Stimulated activated CD8-positive, alpha-beta memory T cell treated with anti-CD3 and anti-CD28 coated beads, Interleukin-15, amount 100 ng/mL, for 24 hours (primary cell): Measurements from ENCODE around the gene GRAPL.
"Not testable (repeated sequence)": the region's sequence is repeated elsewhere in the genome, so short reads cannot be mapped to it uniquely, and the experiment has no call there.

Experiments used
- DNase-seq: peaks from one replicate; pipeline ENCODE4 v3.0.0-alpha.2; 2020; ENCODE audit warnings: low read depth

Gene GRAPL

GRCh38 chr17:19136605-19137004 lies 9.2 kb downstream of the GRAPL start:
- not testable (repeated sequence) for DNase-seq

DNA sequence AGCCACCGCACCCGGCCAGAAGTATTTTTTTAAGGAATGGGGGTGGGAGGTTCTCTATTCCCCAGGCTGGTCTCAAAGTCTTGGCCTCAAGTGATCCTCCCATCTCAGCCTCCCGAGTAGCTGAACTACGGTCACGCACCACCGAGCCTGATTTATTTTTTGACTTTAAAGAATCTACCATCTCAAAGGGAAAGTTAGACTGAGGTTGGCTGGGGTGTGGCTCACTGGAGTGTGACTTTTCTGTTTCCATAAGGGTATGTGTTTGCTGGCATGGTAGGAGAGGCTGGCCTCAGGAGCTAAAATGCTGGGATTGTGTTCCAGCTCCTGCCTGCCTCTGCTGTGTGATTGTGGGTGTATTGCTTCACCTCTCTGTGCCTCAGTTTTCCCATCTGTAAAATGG lies 10.6 kb downstream of the GRAPL start:
- DNase-seq: not testable (repeated sequence)

DNA sequence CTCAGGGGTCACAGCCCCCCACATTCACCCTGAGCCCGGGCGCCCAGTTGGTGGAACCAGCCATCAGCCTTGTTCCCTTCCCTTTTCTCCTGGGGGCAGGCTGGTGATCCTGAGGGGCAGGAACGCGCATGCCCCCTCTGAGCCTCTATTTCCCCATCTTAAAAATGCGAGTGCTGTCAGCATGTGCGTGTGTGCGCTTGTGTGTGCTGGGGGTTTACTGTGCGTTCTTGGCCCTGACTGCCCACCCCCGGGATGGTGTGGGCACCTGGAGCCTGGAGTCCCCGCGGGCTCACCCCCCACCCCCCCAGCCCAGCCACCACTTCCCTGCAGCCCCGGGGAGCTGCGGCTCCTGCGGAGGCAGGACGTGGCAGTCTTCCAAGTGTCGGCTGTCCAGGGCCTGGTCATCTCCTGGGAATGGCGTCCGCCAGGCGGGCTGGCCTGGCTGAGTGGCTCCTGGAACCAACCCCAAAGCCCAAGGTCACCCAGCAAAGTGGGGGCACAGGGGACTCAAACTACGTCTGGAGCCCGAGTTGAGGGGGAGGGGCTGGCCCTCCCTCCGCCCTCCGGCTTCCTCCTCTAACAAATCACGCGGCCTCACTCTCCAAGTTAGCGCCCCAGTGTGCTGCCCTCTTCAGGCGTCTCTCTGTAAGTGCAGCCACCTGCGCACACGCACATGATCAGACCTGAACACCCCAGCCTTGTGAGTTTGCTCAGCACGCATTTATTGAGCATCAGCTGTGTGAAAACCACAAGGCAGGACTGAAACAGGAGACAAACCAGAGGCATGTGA lies 14.2 kb downstream of the GRAPL start:
- not testable (repeated sequence) for DNase-seq

DNA sequence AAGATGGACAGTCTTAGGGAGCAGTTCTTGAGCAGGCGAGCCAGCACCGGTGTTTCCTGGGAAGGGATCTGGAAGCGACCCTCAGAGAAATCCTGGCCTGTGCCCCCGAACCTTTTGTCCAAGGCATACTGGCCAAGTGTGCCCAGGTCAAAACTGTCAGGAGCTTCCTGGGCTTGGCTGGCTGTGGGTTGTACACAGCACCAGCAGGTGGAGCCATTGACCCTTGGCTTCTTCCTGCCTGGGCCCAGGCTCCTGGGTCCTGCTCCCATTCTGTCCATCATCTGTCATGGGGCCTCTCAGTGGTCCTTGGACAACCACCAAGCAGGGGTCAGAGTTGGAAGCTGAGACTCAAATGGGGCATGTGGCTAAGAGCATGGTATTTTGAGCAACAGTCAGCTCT lies 15.0 kb downstream of the GRAPL start:
- DNase-seq: not testable (repeated sequence)

DNA sequence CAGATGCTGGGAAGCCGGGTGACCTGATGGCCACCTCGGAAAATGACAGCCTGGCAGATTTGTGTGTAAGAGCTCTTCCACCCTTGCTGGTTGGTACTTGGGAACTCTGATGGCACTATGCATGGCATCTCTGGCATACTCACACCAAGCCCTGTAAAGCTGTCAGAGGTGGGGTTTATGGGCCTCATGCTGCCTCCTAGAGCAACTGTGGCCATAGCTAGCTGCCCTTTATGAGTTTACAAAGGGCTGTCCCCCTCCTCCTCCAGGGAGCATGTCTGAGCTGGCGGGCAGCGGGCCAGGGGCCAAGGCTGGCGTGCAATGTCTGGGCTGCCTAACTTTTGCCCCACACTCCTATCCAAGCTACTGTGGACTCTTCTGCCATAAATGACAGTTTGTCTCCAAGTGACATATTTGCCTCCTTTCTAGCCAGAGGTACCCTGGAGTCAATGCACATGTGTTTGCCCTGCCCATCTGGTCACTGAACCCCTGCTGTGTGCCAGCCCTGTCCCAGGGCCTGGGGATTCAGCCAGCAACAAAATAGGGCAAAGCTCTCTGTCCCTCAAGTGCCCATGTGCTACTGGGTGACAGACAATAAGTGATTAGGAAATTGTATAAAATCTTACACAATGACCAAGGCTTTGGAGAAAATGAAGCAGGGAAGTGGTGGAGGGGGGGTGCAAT lies 15.8 kb downstream of the GRAPL start:
- DNase-seq: not testable (repeated sequence)

- DNase-seq: not testable (repeated sequence)
These were observed 17.0 kb downstream of the GRAPL start for GRCh38 chr17:19144373-19144772.

DNA sequence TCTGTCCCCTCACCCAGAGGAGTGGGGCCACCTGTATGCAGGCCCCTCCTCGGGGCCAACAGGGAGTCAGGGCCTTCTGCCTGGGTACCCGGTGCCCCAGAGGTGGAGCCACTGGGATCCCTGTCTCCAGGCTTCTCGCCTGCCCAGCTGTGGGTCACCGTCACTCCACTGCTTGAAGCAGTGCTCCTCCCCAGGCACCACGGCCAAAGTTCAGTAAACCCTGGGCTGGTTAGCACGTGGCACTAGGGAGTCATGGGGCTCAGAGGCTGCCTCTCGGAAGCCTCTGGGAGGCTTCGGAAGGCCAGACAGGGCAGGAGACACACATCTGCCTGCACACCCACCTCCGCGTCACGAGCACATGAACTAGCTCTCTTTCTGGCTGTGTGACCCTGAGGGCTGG lies 18.1 kb downstream of the GRAPL start:
- DNase-seq: not testable (repeated sequence)

DNA sequence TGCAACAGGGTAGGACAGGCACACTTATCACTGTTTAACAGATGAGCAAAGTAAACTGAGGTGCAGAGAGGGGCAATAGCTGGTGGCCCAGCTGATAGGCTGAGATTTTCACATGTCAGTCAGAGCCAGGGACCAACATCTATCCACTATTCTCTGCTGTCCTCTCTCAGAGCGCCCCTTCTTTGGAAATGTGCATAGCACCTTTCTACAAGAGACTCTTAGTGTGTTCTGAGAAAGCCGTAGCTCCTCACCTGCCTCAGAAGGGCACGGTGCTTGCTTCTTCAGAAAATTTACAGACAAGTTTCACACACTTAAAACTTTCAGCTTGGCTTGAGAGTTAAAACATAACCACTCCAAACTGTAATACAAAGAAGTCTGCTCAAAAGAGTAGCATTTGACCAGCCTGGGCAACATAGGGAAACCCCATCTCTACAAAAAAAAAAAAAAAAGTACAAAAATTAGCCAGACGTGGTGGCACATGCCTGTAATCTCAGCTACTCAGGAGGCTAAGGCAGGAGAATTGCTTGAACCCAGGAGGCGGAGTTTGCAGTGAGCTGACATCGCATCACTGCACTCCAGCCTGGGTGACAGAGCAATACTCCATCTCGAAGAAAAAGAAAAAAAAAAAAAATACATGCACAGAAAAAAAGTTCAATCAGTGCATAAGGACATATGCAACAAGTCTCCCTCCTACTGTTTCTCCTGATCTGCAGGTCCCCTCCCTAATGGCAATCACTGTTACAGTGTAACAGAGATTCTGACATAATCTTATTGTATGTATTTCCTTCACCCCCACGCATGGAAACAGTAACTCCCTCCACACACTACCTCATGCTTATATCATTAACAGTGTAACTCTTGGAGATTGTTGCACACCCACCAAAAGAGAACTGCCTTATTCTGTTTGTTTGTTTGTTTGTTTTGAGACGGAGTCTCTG lies 23.6 kb downstream of the GRAPL start:
- DNase-seq: not testable (repeated sequence)

GRCh38 chr17:19157628-19158027 lies 30.2 kb downstream of the GRAPL start:
- not testable (repeated sequence) for DNase-seq

- not testable (repeated sequence) for DNase-seq
These were observed 31.1 kb downstream of the GRAPL start for GRCh38 chr17:19158478-19158877.

DNA sequence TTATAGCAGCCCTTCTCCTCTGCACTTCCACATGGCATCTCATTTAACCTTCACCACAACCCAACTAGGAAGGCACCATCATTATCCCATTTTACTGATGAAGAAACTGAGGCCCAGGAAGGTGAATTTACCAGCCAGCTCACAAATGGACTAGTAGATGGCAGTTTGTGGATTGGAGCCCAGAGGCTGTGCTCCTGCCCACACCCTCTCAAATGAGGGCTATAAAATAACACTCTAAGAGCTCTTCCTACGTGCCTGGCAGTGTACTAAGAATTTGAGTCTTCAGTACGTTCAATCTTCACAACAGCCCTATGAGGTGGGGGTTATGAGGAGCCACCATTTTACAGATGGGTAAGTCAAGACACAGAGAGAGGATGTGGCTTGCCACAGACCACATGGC lies 31.5 kb downstream of the GRAPL start:
- not testable (repeated sequence) for DNase-seq

DNA sequence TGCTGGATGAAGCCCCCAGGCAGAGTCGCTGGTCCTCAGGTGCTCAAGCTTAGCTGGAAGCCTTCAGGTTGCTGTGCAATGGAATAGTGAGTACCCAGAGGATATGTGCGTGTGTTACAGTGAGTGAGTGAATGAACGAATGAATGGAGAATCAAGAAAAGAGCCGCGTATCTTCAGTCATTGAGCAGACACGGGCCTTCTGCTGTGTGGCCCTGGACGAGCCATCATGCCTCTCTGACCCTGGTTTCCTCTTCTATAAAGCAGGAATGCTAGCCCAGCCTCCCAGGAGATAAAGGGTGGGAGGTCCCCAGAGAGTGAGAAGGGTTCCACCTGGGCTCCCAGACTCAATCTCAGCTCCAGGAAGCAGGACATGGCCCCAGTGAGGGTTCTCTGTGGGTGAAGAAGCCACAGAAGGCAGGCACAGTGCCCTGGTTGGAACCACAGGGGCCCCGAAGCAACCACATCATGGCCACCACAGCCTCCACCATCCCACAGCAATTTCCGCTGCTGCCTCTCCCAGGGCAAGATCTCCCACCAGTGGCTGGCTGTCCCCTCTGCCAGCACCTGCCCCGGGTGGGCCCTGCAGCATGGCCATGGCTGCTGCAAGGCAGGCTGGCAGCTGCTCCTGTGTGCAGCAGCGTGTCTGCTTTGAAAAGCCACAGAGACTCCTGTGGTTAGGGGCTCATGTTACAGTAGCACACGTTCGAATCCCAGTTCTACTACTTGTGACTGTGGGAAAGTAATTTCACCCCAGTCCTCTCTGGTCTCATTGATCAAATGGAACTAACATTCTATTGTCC lies 34.1 kb downstream of the GRAPL start:
- DNase-seq: not testable (repeated sequence)

DNA sequence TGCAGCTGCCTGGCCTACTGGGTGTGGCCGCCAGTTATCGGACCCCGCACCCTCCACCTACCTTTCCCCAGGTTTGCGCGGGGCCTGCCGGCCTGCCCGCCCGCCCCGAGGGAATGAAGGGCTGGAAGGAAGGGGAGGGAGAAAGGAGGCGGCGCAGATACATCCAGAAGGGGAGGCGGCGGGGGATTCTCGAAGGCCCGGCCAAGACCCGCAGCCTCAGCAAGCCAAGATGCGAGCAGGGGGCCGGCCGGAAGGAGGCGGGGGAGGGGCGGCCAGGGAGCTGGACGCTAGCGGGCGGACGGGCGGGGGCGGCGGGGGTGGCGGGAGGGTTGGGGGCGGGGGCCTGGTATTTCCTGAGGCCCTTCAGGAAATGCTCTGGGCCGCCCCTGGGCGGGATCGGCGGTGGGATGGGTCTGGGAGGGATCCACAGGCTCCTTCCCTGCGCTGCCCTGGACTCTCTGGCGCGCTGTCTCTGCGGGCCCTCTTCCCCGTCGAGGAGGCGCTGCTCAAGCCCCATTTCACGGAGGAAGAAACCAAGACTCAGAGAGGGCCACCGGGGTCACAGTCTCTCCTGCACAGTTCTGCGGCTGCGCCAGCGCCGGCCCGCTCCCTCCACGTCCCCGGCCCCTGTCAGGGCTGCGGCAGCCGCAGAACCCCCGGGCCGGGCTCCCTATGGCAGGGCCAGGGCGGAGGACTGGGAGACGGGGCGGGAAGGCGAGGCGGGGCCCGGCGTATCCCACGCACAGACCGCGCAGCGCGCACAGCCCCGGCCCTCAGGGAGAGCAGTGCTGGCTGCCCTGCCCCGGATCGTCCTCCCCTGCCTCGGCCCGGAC lies 35.2 kb downstream of the GRAPL start:
- DNase-seq: not testable (repeated sequence)

DNA sequence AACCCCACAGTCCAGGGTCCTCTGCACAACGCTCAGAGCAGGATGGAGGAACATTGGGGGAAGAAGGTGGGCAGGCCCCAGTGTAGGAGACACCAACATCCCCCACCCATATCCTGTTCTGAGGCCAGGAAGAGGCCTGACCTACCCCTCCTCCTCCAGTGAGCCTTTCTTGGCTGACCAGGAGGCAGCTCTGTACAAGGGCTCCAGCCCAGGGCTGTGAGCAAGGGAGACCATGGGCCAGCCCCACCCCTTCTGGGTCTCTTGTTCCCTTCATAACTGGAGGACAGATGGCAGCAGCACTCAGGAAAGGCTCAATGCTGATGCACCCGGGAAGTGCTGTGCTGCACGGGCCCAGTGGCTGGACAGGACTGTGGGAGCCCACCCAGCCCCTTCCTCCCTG lies 47.0 kb downstream of the GRAPL start:
- not testable (repeated sequence) for DNase-seq

GRCh38 chr17:19175410-19175809 lies 48.0 kb downstream of the GRAPL start:
- not testable (repeated sequence) for DNase-seq

DNA sequence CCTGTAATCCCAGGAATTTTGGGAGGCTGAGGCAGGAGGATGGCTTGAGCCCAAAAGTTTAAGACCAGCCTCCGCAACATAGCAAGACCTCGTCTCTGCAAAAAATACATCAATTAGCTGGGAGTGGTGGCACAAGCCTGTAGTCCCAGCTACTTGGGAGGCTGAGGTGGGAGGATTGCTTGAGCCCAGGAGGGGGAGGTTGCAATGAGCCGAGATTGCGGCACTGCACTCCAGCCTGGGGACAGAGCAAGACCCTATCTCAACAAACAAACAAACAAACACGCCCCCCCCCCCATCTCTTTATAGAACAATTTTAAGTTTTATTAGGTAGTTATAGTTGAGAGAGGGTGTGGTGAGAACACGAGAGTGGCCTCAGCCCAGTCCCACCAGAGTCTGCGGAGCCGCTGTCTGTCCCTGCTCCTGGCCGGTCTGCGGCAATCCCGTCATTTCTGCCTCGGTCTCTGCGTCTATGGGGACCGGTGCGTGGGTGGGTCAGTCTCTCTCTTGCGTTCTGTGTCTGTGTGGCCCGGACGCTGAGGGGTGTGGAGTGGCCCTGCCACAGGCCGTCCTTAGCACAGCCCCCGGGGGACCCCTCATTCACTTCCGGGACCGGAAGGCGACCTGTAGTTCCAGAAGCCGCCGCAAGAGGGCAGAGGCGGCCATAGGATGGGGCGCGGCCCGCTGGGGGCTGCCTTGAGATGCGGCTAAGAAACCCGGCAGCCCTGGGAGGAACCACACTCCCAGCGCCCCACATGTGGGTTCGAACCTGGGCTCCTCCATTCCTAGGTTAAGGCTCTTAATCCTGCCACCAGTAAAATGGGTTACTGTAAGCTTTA lies 53.9 kb downstream of the GRAPL start:
- not testable (repeated sequence) for DNase-seq

- not testable (repeated sequence) for DNase-seq
These were observed 60.8 kb downstream of the GRAPL start for GRCh38 chr17:19187883-19188869.
